ENCODE results near the gene C8G.

Gene C8G

DNA sequence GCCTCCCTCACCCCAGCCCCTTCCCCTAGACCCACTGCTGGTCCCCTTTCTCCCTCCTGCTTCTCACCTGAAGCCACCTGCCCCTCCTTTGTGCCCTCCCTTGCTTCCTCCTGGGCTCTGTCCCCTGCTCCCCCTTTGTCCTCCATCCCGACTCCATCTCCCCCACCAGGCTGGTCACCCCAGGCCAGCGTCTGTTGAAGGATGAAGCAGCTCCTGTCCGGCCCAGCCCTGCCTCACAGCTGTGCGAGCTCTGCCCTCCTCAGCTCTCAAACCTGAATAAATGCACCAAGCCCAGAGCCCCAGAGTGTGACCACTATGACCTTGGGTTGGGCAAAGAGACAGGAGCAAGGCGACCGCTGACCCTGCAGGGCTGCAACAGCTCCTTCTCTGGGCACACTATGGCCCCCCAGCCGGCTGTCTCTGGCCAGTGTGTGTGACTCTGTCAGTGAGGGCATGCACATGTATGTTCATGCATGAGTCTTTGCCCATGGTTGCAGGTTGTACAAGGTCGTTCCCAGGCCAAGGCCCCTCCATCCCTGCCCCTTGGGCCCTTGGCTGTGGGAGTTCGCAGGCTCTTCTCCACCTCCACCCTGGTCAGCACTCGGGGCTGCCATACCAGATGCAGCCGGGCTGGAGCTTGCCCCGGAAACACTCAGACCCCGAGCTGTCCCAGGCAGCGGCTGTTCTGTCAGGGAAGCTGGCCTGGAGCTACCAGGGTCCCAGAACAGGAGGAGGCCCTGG is 10.3 kb downstream of the C8G start:
- DNase-seq: no peak

DNA sequence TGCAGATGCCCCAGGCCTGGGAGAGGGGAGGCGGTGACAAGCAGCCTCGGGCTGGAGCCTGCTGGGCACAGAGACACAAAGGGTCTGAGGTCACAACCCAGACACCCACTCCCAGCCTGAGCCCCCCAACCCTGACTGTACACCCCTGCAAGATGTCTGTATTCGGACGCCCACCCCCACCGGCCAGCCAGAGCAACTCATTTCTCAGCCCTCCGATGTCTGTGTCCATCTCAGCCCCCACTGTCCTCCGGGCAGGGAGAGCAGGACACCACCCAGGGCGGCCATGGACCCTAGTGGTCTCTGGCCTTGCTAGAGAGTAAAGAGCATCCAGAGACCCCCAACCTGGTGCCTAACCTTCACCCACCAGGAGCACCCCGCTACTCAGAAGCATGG is 10.9 kb downstream of the C8G start:
- DNase-seq: no peak

DNA sequence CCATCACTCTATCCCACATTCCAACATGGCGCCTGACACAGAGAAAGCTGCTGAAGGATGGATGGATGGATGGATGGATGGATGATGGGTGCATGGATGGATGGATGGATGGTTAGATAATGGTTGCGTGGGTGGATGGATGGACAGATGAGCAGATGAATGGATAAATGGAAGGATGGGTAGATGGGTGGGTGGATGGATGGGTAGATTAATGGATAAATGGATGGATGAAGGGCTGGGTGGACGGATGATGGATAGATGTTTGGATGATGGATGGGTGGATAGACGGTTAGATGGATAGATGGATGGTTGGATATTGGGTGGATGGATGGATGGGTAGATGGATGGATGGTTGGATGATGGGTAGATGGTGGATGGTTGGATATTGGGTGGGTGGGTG is 11.6 kb downstream of the C8G start:
- no peak for DNase-seq

DNA sequence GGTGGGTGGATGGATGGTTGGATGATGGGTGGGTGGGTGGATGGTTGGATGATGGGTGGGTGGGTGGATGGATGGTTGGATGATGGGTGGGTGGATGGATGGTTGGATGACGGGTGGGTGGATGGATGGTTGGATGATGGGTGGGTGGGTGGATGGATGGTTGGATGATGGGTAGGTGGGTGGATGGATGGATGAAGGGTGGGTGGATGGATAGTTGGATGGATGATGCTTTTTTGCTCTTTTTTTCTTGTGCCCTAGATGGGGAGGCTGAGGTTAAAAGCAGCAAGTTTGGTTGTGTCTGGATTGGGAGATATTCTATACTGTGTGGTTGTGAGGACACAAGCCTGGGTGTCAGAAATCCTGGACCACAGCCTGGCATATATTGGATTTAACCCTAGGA is 12.4 kb downstream of the C8G start:
- DNase-seq: no peak

DNA sequence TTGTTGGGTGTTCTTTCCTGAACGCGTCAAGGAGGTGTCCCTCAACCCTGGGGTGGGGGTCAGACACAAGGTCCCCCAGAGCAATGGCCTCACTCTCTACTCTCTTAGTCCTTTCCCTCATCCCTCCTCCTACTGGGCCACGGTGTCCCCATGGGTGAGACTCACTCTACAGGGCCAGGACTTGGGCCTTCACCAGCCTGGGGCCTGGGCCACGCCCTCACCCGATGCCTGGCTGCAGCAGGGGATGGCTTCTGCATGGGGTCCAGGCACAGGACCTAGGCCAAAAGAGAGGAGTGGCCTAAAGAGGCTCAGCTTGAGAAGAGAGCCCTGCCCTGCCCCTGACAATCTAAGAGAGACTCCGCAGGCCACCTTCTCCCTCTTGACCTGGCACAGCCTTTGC is 12.9 kb downstream of the C8G start:
- DNase-seq: no peak

DNA sequence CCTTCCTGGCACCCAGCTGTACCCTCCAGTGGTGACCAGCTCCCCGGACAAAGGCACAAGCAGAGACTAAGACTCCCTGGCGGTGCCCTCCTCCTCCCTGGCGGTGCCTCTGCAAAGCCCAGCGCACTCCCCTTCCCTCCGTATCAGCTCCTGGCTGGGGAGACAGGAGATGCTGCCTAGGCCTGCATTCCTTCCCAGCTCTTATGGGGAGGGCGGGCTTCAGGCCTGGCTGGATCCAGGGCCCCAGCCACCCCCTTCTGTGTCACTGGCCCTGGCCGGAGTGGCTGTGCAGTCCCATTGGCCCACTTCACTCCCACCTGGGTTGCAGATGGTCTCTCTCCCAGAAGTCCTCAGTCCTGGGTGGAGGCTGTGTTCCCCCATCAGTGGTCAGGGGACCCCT is 13.4 kb downstream of the C8G start:
- DNase-seq: no peak

DNA sequence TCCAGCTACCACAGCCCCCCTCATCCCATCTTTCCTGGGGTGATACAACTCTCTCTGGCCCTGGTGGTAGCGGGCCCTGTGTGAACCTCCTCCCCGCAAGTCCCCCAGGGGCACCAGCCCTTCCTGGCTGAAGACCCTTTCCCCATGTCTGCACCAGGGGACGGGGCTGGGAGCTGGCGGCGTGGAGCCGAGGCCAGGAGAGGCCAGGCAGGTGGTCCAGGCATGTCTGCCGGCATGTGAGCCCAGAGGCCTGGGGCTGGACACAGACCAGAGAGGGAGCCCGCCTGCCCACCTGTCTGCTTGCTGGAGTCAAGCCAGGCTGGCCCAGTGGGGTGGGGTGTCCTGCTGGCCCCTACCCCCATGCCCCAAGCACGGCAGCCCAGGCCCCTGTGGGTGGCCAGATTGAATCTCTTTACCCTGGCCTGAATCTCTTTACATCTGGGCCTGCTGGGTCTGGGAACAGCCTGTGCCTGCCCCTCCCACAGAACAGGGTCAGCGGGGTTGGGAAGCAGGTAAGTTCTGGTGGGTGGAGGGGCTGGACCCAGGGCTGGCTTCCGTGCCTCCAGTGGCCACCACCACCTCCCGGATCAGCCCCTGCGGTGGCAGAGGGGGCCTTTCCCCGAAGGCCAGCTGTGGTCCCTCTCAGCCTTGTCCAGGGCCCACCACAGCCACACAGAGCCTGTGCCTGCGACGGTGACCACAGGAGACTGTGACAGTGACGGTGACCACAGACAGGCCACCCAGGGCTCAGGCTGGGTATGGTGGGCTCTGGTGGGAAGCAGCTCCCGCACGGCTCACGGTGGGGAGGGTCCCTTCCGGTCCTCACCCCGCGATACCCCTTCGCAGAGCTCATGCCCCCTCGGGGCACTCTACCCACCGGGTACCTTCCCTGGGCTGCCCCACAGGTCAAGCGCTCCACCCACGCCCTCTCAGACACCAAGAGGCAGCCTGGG is 14.1 kb downstream of the C8G start:
- DNase-seq: no peak

DNA sequence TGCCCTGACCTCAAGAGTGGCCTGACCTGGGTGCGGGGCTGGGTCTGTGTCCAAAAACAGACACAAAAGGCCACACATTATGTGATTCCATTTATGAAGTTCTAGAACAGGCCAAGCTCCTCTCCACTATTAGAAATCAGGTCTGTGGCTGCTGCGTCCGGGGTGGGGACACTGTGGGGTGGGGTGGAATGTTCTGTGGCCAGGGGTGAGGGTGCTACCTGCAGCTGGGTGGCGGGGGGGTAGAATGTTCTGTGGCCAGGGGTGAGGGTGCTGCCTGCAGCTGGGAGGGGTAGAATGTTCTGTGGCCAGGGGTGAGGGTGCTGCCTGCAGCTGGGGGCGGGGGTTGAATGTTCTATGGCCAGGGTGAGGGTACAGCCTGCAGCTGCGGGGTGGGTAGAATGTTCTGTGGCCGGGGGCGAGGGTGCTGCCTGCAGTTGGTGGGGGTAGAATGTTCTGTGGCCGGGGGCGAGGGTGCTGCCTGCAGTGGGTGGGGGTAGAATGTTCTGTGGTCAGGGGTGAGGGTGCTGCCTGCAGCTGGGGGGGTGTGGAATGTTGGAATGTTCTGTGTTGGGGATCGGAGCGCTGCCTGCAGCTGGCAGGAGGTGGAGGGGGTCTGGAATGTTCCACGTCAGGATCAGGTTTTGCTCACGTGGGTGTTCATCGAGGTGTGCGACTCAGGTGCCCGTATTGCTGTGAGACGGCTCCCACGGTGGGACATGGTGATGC is 15.3 kb downstream of the C8G start:
- DNase-seq: no peak

DNA sequence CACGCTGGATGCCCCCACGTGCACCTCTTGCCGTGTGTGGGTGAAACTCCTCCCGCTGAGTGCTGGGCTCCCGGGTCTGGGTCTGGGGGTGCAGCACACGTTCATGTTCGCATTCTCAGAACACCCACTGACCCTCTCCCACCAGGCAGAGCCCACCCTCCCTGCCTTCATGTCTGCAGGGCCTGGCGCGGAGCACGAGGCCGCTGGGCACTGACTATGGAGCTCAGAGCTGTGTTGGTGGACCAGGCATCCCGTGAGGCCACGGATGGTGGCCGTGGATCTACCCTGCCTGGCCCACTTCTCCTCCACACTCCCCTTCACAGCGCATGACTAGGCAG is 15.9 kb downstream of the C8G start:
- DNase-seq: no peak

DNA sequence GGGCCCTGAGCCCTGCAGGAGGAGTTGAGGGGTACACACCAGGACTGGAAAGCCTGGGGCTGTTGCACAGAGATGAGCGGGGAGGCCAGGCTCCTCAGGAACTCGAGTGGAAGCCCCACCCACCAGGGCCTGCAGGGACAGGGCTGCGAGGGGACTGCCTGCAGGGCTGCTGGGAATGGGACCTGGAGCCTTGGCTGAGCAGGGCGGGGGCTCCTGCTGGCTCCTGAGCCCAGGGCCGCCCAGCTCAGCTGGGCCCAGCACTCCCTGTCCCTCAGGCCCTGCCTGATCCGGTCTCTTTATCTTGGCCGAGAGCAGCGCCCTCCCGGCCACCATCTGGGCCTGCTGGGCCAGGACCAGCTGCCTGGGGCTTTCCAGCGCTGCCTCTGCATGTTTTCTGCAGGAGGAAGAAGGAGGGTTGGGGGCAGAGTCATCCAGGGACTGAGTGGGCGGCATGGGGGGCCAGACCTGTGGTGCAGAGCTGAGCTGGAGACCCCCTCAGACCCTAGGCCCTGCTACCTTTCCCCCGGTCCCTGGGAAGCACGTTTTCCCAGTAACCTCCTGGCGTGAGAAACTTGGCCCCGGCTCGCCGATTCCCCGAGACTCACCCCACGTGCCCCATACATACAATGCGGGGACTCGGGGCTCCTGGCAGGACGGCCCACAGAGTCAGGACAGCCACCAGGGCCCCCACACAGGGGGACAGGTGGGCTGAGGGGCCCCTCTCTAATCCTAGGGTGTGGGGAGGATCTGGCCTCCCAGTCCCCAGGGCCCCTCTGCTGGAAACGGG is 16.4 kb downstream of the C8G start:
- no peak for DNase-seq

DNA sequence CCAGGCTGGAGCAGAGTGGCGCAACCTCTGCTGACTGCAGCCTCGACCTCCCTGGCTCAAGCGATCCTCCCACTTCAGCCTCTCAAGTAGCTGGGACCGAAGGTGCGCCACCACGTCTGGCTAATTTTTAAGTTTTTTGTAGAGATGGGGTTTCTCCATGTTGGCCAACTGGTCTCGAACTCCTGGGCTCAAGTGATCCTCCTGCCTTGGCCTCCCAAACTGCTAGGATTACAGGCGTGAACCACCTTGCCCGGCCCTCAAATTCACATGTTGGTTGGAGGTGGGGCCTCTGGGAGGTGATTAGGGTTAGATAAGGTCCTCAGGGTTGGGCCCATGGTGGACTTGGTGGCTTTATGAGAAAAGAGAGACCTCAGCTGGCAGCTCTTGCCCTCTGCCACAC is 17.1 kb downstream of the C8G start:
- no peak for DNase-seq

DNA sequence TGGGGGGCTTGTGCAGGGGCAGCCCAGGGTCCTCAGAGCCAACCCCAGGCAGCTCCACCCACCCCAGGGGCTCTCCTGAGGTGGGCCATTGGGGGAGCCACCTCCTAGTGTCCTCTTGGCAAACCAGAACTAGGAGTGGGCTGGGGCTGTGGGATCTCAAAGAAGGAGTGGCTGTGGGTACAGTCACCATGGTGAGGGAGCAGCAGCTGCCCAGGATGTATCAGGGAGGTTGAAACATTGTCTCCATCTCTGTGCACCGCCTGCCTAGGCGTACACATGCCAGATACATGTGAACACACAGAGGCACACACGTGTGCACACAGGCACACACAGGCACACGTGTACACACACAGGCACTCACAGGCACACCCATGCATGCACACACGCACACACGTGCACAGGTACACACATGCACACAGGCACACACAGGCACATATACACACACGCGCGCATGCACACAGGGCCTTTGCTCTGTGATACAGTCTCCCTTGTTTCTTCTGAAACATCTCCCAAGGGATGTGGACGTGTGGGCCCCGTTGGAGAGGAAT is 17.7 kb downstream of the C8G start:
- DNase-seq: no peak

DNA sequence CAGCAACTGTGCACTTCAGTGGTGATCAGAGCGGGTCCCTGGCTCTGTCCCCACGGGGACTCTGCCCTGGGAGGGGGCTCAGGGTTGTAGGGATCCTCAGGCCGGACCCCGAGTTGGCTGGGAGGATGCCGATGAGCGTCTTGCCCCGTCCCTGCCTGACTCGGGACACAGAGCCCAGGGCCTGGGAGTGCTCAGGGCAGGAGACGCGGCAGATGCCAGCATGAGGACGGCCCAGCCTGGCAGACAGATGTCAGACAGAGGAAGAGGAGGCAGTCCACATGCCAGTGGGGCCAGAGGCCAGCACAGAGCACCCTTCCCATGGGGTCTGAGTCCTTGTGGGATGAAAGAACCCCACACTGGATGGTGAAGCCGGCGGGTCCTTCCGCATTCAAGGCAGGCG is 18.3 kb downstream of the C8G start:
- DNase-seq: no peak

DNA sequence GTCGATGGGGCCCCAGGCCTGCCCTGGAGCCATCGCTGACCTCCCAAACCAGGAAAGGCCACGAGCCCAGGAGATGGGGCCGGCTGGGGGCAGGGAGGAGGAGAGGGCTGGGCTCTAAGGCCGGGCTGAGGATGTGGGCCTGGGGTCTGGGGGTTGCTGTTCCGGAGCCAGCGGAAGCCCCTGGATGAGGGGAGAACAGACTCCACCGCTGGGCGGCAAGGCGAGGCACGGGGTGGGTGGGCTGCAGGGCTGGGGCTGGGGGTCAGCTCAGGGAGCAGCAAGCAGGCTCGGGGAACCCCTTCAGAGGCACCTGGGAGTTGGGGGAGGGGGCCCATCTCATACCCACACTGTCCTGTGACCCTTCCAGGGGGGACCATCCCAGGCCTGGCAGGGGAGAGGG is 18.7 kb downstream of the C8G start:
- DNase-seq: no peak

DNA sequence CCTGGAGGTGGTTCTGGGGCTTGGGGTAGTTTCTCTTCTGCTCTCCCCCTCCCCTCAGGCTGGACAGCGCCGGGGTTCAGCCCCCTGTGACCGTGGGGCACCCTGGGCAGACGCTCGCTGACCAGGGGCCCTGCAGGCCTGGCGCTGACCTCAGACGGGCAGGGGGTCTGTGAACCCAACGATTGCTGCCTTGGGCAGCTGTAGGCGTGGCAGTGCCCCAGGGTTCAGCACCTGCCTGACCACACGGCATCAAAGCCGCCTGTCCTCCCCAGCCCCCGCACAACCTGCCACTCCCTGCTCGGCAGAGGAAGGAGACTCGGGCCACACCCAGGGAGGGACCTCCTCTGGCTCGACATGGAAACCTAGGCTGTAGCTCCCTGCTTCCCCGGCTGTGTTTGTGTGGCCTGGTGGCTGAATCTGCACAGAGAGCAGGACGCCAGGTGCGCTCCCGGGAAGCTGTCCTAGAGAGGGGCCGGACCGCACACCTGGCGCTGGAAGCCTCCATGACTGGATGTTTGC is 19.2 kb downstream of the C8G start:
- no peak for DNase-seq

DNA sequence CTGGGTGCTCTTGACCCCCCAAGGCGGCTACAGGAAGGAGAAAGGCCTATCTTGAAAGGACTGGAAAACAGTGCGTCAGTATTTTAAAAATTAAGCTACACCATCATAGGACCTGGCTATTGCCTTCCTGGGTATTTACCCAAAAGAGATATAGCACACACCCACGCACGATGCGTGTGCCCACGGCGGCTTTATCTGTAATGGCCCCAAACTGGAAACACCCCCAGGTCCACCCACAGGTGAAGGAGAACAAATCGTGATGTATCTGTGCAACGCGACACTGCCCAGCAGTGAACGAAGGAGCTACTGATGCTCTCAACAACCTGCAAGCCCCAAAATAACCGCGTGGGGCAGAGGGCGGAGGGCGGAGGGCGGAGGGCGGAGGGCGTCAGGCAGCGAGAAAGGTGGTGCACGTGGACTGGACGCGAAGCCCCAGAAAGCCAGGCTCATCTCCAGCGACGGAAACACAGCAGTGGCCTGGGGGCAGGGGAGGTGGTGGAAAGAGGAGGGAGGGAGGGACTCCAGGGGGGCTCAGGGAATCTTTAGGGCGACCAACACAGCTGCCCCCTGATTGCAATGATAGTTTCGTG is 19.9 kb downstream of the C8G start:
- no peak for DNase-seq

DNA sequence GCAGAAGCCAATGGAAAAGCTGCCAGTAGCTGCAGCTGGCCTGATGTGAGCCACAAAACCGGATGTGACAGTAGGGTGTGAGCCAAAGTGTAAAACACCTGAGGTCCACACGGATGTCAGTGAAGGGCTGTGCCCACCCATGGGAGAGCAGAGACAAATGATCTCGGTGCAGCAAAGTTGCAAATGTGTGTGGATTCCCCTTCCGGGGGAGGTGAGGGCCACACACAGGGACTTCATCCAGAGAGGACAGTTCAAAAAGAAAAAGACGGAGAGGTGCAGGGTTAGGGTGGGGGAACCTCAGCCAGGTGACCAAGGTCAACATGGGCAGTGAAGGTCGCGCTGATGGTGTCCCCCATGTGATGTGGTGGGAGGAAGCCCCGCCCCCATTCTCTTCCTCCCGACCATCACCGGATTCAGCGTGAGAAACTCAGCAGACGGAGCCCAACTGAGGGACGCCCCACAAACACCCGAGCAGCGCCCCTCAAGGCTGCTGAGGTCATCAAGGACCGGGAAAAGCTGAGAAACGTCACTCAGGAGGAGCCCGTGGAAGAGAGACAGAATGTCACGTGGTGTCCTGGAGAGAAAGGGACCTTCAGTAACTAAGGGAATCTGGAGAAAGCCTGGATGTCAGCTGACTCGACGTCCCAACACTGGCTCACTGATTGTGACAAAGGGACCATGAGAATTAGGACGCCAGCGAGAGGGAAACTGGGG is 20.9 kb downstream of the C8G start:
- DNase-seq: no peak

DNA sequence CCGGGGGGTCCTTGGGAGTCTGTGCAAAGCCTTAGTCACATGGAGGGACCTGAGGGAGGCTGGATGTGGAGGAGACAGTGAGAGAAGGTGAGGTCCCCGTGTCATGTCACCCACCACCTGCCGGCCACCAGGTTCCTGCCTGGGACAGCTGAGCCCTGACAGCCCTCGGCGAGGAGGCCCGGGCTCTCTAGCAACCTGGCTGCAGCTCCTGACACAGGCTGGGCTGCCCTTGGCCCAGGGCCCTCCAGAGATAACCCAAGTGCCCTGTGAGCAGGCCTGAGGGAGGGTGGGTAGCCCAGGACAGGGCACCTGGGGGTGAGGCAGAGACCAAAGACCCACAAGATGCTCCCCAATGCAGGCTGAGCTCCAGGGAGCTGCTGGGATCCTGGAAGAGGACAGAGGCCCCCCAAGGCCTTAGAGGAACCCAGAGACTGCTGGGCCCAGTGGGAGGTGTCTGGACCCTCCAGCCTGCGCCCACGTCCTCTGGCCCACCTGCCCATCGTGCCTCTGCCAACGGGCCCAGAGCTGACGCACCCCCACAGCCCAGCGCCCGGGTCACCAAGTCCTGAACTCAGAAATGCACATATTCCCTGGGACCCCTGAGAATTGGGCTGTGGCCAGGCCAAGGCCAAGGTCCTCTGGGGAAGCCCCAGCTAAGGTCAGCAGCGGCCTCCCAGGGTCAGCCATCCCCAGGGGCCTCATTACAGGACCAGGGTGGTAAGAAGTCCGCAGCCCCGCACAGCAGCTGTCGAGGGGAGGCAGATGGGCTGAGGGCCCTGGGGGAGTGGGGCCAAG is 23.5 kb downstream of the C8G start:
- DNase-seq: no peak

DNA sequence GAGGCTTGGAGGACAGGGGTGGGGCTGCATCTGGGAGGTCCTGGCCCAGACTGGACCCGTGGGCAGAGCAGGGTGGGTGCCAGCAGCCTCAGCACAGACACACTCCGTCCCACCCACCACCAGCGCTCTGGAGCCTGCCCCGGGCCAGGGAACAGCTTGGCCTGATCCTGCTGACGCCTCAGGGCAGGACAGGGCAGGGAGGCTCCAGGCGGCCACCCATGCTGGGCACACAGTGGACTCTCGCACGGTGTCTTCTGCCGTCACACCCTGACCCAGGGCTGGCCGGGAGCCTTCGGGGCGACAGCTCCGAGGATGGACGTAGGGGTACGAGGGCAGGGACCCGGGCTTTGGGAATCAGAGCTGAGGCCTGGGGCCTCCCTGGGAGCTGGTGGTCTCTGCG is 24.1 kb downstream of the C8G start:
- DNase-seq: no peak

DNA sequence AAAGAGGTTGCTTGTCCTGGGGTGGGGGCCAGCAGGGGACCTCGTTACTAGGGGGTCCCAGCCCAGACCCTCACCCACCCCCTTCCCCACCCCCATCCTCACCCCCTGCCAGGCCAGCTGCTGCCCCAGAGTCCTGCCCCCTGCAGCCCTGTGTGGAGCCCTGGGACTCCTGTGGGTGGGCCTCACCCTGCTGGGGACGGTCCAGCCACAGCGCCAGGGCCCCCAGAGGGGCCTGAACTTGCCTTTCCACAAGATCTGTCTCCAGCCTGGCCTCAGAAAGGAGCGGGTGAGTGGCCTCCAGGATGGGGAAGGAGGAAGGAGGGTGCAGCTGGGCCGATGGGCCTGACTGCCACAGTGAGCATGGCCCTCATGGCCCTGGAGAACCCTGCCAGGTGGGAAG is 24.7 kb downstream of the C8G start:
- no peak for DNase-seq

DNA sequence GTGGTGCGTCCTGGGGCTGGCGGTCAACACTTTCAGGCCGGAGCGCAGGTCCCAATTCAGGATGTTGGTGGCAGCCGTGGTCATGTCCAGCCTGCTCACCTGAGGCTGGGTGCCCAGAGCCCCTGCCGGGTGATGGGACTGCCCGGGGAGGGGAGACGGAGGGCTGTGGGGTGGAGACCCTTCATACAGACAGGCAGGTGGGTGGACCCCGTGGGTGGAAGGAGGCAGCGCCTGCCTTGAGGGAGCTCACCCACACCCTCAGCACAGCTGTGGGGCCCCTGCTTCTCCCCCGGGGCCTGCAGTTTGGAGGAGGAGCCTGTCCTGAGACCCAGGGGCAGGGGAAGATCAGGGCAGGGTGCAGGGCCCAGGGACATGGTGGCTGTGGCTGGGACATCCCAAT is 25.3 kb downstream of the C8G start:
- DNase-seq: no peak

Data from stimulated activated CD4-positive, alpha-beta T cell treated with anti-CD3 and anti-CD28 coated beads, Interleukin-15, amount 100 ng/mL, for 24 hours (primary cell).